HEK293 (cell line): Measurements from ENCODE around the gene METTL22.

ENCODE experiments used
- REST ChIP-seq: fragments of 450-650 bp; formaldehyde crosslinking; IDR thresholded peaks from 2 replicates; pipeline ENCODE4 v1.5.1; 2016; ENCODE audit warnings: missing biosample characterization, missing genetic modification characterization
- ZNF335 ChIP-seq: fragments of 450-650 bp; formaldehyde crosslinking; conservative IDR thresholded peaks from 2 replicates; pipeline ENCODE4 v1.5.1; 2016; ENCODE audit warnings: missing biosample characterization, missing genetic modification characterization
- ZNF670 ChIP-seq: fragments of 450-650 bp; formaldehyde crosslinking; IDR thresholded peaks from 2 replicates; pipeline ENCODE4 v1.5.1; 2016; ENCODE audit warnings: missing biosample characterization, missing genetic modification characterization, low read depth

GRCh38 chr16:8587065-8587464 lies 34.4 kb upstream of the METTL22 start:
- TF ChIP-seq ZNF335 (tag by site-specific recombination): no peak
- TF ChIP-seq REST: no peak
- no peak for TF ChIP-seq ZNF670 (tag by site-specific recombination)
